Left renal pelvis (tissue), 4 donors: ENCODE data around the gene SMIM20. TPM values are rescaled to one million over a fixed set of nuclear protein-coding genes. Genes with fewer than 3 reads are reported as not detected.

Experiments
- polyA plus RNA-seq, 4 donors: library from polyadenylated mRNA; unstranded; fragments of 120-200 nt; gene quantifications; one replicate each; pipeline ENCODE4 v1.2.1, GENCODE V29; 2013; ENCODE audit not compliant: insufficient read length in 4 of 4

Gene SMIM20
- polyA plus RNA-seq, 4 donors, result 35.1 to 63.2 (median 45.9) TPM

Other genes starting within 250 kb of the SMIM20 start
- gene SEL1L3, start 51.2 kb upstream of the SMIM20 start, polyA plus RNA-seq, result 10 to 100 TPM; 11.2 to 25.6 (median 20.7) TPM